ENCODE measurements around the gene TLR6.
"Not testable (repeated sequence)": the region's sequence is repeated elsewhere in the genome, so short reads cannot be mapped to it uniquely, and the experiment has no call there.

Gene TLR6

GRCh38 chr4:38780833-38781484, 75.7 kb downstream of the TLR6 start:
- Histone ChIP-seq H3K27me3 (replicated peaks; ENCODE audit: control insufficient read depth, insufficient read depth, low read length, poor library complexity, severe bottlenecking) (no peaks in the 10 kb centered on the region), H3K27ac (ENCODE audit: insufficient read depth, low read length, poor library complexity, severe bottlenecking) (no peak overlapping the region), H3K36me3 (ENCODE audit: control insufficient read depth, insufficient read depth, low read length) (no peaks in the 10 kb centered on the region), H3K4me1 (ENCODE audit: control insufficient read depth, insufficient read depth, low read length, poor library complexity, severe bottlenecking) (peaks cover 3% of the 10 kb centered on the region), H3K9me3 (ENCODE audit: control insufficient read depth, low read length) (no peaks in the 10 kb centered on the region), H3K4me3 (ENCODE audit: insufficient read depth, low read depth, low read length, poor library complexity, severe bottlenecking) (no peak overlapping the region)
- no peak for DNase-seq

GRCh38 chr4:38779790-38780189, 76.8 kb downstream of the TLR6 start:
- DNase-seq, result no peak
- Histone ChIP-seq H3K4me1 (ENCODE audit: control insufficient read depth, insufficient read depth, low read length, poor library complexity, severe bottlenecking) (peaks cover 3% of the 10 kb centered on the region), H3K9me3 (ENCODE audit: control insufficient read depth, low read length) (no peaks in the 10 kb centered on the region), H3K27me3 (replicated peaks; ENCODE audit: control insufficient read depth, insufficient read depth, low read length, poor library complexity, severe bottlenecking) (no peaks in the 10 kb centered on the region), H3K4me3 (ENCODE audit: insufficient read depth, low read depth, low read length, poor library complexity, severe bottlenecking) (no peak overlapping the region), H3K36me3 (ENCODE audit: control insufficient read depth, insufficient read depth, low read length) (no peaks in the 10 kb centered on the region), H3K27ac (ENCODE audit: insufficient read depth, low read length, poor library complexity, severe bottlenecking) (no peak overlapping the region)

GRCh38 chr4:38777925-38778324, 78.7 kb downstream of the TLR6 start:
- not testable (repeated sequence) for H3K27ac ChIP-seq (ENCODE audit: insufficient read depth, low read length, poor library complexity, severe bottlenecking)

GRCh38 chr4:38775326-38775725, 81.3 kb downstream of the TLR6 start:
- Histone ChIP-seq H3K9me3 (ENCODE audit: control insufficient read depth, low read length) (no peaks in the 10 kb centered on the region), H3K27ac (ENCODE audit: insufficient read depth, low read length, poor library complexity, severe bottlenecking) (no peak overlapping the region), H3K4me1 (ENCODE audit: control insufficient read depth, insufficient read depth, low read length, poor library complexity, severe bottlenecking) (no peaks in the 10 kb centered on the region), H3K36me3 (ENCODE audit: control insufficient read depth, insufficient read depth, low read length) (no peaks in the 10 kb centered on the region), H3K4me3 (ENCODE audit: insufficient read depth, low read depth, low read length, poor library complexity, severe bottlenecking) (no peak overlapping the region), H3K27me3 (replicated peaks; ENCODE audit: control insufficient read depth, insufficient read depth, low read length, poor library complexity, severe bottlenecking) (no peaks in the 10 kb centered on the region)
- DNase-seq, result no peak

More at GRCh38 chr4:38777925-38778324, 78.7 kb downstream of the TLR6 start:
- H3K4me1 ChIP-seq (ENCODE audit: control insufficient read depth, insufficient read depth, low read length, poor library complexity, severe bottlenecking); DNase-seq; H3K9me3 ChIP-seq (ENCODE audit: control insufficient read depth, low read length); H3K4me3 ChIP-seq (ENCODE audit: insufficient read depth, low read depth, low read length, poor library complexity, severe bottlenecking); H3K36me3 ChIP-seq (ENCODE audit: control insufficient read depth, insufficient read depth, low read length); H3K27me3 ChIP-seq (replicated peaks; ENCODE audit: control insufficient read depth, insufficient read depth, low read length, poor library complexity, severe bottlenecking): not testable (repeated sequence)

- Histone ChIP-seq H3K36me3 (ENCODE audit: control insufficient read depth, insufficient read depth, low read length) (no peaks in the 10 kb centered on the region), H3K4me3 (ENCODE audit: insufficient read depth, low read depth, low read length, poor library complexity, severe bottlenecking) (no peak overlapping the region), H3K9me3 (ENCODE audit: control insufficient read depth, low read length) (no peaks in the 10 kb centered on the region), H3K4me1 (ENCODE audit: control insufficient read depth, insufficient read depth, low read length, poor library complexity, severe bottlenecking) (no peaks in the 10 kb centered on the region), H3K27me3 (replicated peaks; ENCODE audit: control insufficient read depth, insufficient read depth, low read length, poor library complexity, severe bottlenecking) (no peaks in the 10 kb centered on the region), H3K27ac (ENCODE audit: insufficient read depth, low read length, poor library complexity, severe bottlenecking) (no peak overlapping the region)
- DNase-seq, result no peak
These were observed 82.2 kb downstream of the TLR6 start for GRCh38 chr4:38774181-38774955.

Data from effector memory CD4-positive, alpha-beta T cell (primary cell).